Measurements from ENCODE around the gene IGFBP7.
"Not testable (repeated sequence)": the region's sequence is repeated elsewhere in the genome, so short reads cannot be mapped to it uniquely, and the experiment has no call there.

Gene IGFBP7

DNA sequence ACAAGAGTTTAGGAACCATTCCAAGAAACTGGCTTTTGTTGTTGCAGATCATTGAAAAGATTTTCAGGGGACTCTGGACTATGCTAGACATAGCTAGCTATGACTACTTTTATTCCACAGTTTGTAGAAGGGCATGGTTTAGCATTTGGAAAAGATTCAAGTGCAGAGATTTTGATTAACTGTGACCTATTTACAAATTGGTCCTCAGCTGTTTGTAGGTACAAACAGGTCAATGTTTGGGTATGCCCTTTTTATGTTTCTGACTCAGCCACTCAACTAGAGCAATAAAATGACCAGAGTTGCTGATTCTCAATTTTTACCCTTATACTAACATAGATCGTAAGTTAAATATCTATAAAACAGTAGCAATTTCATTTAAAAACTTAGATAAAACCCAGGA is 46.7 kb downstream of the IGFBP7 start:
- Histone ChIP-seq H3K4me1 (ENCODE audit: low read length) (no peaks in the 10 kb centered on the region), H3K27ac (ENCODE audit: low read length) (no peak overlapping the region), H3K9me3 (replicated peaks; ENCODE audit: insufficient read depth, low read length) (no peaks in the 10 kb centered on the region), H2AFZ (ENCODE audit: low read length) (no peak overlapping the region), H4K20me1 (ENCODE audit: insufficient read depth, low read length) (no peaks in the 10 kb centered on the region), H3K4me2 (ENCODE audit: low read depth, low read length) (no peak overlapping the region), H3K9me2 (replicated peaks; ENCODE audit: insufficient read depth, low read length) (no peaks in the 10 kb centered on the region), H3K27me3 (replicated peaks; ENCODE audit: insufficient read depth, low read length) (no peaks in the 10 kb centered on the region), H3K9ac (ENCODE audit: low read length) (no peak overlapping the region), H3K79me2 (ENCODE audit: low read length) (no peaks in the 10 kb centered on the region), H3F3A (ENCODE audit: insufficient read depth, low read length) (no peaks in the 10 kb centered on the region), H3K4me3 (ENCODE audit: low read length) (no peak overlapping the region), H3K36me3 (replicated peaks; ENCODE audit: insufficient read depth, low read length) (no peaks in the 10 kb centered on the region)
- DNase-seq, result no peak
- TF ChIP-seq, protein P1, sequence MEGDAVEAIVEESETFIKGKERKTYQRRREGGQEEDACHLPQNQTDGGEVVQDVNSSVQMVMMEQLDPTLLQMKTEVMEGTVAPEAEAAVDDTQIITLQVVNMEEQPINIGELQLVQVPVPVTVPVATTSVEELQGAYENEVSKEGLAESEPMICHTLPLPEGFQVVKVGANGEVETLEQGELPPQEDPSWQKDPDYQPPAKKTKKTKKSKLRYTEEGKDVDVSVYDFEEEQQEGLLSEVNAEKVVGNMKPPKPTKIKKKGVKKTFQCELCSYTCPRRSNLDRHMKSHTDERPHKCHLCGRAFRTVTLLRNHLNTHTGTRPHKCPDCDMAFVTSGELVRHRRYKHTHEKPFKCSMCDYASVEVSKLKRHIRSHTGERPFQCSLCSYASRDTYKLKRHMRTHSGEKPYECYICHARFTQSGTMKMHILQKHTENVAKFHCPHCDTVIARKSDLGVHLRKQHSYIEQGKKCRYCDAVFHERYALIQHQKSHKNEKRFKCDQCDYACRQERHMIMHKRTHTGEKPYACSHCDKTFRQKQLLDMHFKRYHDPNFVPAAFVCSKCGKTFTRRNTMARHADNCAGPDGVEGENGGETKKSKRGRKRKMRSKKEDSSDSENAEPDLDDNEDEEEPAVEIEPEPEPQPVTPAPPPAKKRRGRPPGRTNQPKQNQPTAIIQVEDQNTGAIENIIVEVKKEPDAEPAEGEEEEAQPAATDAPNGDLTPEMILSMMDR (IDR thresholded peaks at IDR 0.05; ENCODE audit: low read length), result no peak
- TF ChIP-seq EZH2phosphoT487 (IDR thresholded peaks at IDR 0.05; ENCODE audit: low read length) (no peak), EZH2 (optimal IDR thresholded peaks at IDR 0.05; ENCODE audit: low read depth, low read length) (no peak)

DNA sequence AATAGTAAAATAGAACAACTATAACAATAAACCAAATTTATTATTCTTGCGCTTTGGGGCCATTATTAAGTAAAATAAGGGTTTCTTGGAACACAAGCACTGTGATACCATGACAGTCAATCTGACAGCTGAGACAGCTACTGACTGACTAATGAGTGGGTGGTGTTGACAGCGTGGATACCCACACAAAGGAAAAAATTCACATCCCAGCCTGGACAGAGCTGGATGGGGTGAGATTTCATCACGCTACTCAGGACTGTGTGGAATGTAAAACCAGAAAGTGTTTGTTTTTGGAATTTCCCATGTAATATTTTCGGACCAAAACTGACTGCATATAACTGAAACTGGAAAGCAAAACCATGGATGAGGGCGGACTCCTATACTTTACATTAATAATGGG is 48.8 kb downstream of the IGFBP7 start:
- H3F3A ChIP-seq (ENCODE audit: insufficient read depth, low read length), result no peaks in the 10 kb centered on the region
- no peaks in the 10 kb centered on the region for H3K79me2 ChIP-seq (ENCODE audit: low read length)
- H3K36me3 ChIP-seq (replicated peaks; ENCODE audit: insufficient read depth, low read length), result no peaks in the 10 kb centered on the region
- TF ChIP-seq, protein P1 (IDR thresholded peaks at IDR 0.05; ENCODE audit: low read length), result no peak
- TF ChIP-seq EZH2phosphoT487 (IDR thresholded peaks at IDR 0.05; ENCODE audit: low read length) (no peak), EZH2 (optimal IDR thresholded peaks at IDR 0.05; ENCODE audit: low read depth, low read length) (no peak)
- no peaks in the 10 kb centered on the region for H3K4me1 ChIP-seq (ENCODE audit: low read length)
- no peaks in the 10 kb centered on the region for H3K9me3 ChIP-seq (replicated peaks; ENCODE audit: insufficient read depth, low read length)
- H3K9me2 ChIP-seq (replicated peaks; ENCODE audit: insufficient read depth, low read length), result no peaks in the 10 kb centered on the region
- no peak overlapping the region for H3K27ac ChIP-seq (ENCODE audit: low read length)
- no peak overlapping the region for H3K9ac ChIP-seq (ENCODE audit: low read length)
- no peak overlapping the region for H3K4me2 ChIP-seq (ENCODE audit: low read depth, low read length)
- no peaks in the 10 kb centered on the region for H4K20me1 ChIP-seq (ENCODE audit: insufficient read depth, low read length)
- no peak for DNase-seq
- H2AFZ ChIP-seq (ENCODE audit: low read length), result no peak overlapping the region
- H3K4me3 ChIP-seq (ENCODE audit: low read length), result no peak overlapping the region
- H3K27me3 ChIP-seq (replicated peaks; ENCODE audit: insufficient read depth, low read length), result no peaks in the 10 kb centered on the region

DNA sequence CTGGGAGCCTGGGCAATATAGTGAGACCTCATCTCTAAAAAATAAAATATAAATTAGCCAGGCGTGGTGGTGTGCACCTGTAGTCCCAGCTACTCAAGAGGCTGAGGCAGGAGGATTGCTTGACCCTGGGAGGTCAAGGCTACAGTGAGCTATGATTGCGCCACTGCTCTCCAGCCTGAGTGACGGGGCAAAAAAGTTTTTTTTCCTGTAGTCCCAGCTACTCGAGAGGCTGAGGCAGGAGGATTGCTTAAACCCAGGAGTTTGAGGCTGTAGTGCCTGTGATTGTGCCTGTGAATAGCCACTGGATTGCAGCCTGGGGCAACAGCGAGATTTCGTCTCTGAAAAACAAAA is 49.5 kb downstream of the IGFBP7 start:
- H3K27me3 ChIP-seq (replicated peaks; ENCODE audit: insufficient read depth, low read length); H3F3A ChIP-seq (ENCODE audit: insufficient read depth, low read length); H3K79me2 ChIP-seq (ENCODE audit: low read length); H3K4me1 ChIP-seq (ENCODE audit: low read length); H4K20me1 ChIP-seq (ENCODE audit: insufficient read depth, low read length); DNase-seq; H3K27ac ChIP-seq (ENCODE audit: low read length); H3K9me2 ChIP-seq (replicated peaks; ENCODE audit: insufficient read depth, low read length); H3K9ac ChIP-seq (ENCODE audit: low read length); H3K9me3 ChIP-seq (replicated peaks; ENCODE audit: insufficient read depth, low read length); H3K4me3 ChIP-seq (ENCODE audit: low read length); H3K36me3 ChIP-seq (replicated peaks; ENCODE audit: insufficient read depth, low read length); H3K4me2 ChIP-seq (ENCODE audit: low read depth, low read length); H2AFZ ChIP-seq (ENCODE audit: low read length): not testable (repeated sequence)

DNA sequence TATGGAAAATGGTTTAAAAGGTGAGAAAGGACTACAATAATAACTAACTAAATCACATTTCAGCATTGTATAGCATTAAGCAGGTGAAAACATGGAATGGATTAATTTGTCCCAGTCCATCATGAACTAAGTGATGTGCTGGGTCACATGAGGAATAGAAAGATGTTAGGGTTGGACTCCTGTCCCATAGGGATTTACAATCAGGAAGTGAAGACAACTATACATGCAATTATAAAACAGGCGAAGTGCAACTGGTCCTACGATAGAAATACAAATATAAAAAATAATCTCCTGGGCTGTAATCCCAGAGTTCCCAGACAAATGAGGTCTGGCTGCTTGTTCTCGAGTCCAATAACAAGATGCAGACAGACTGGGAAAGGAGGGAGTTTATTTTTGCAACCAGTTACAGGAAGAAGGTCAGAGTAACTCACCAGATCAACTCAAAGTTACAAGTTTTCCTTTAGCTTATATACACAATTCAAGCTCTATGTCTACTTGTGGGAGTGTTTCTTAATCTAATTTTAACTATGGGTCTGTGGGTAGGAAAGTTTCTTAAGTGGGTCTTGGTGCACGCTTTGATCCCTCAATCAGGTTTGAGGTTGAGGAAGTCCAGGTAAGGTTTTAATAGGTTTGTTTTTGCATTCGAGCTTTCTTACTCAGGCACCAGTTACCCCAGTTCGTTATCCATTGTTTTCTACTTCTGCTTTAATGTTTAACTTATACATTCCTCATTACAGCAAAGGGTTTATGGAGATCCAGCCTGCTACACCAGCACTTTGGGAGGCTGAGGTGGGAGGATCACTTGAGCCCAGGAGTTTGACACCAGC is 50.1 kb downstream of the IGFBP7 start:
- no peak overlapping the region for H3K4me2 ChIP-seq (ENCODE audit: low read depth, low read length)

More for the DNA sequence above, 50.1 kb downstream of the IGFBP7 start:
- H3K4me3 ChIP-seq (ENCODE audit: low read length), result no peak overlapping the region
- no peaks in the 10 kb centered on the region for H3K4me1 ChIP-seq (ENCODE audit: low read length)
- H3F3A ChIP-seq (ENCODE audit: insufficient read depth, low read length), result no peaks in the 10 kb centered on the region
- H2AFZ ChIP-seq (ENCODE audit: low read length), result no peak overlapping the region
- H3K79me2 ChIP-seq (ENCODE audit: low read length), result no peaks in the 10 kb centered on the region
- no peaks in the 10 kb centered on the region for H4K20me1 ChIP-seq (ENCODE audit: insufficient read depth, low read length)
- H3K9ac ChIP-seq (ENCODE audit: low read length), result no peak overlapping the region
- no peaks in the 10 kb centered on the region for H3K27me3 ChIP-seq (replicated peaks; ENCODE audit: insufficient read depth, low read length)
- H3K27ac ChIP-seq (ENCODE audit: low read length), result no peak overlapping the region
- H3K9me3 ChIP-seq (replicated peaks; ENCODE audit: insufficient read depth, low read length), result no peaks in the 10 kb centered on the region
- no peaks in the 10 kb centered on the region for H3K9me2 ChIP-seq (replicated peaks; ENCODE audit: insufficient read depth, low read length)
- no peak for DNase-seq
- TF ChIP-seq EZH2 (optimal IDR thresholded peaks at IDR 0.05; ENCODE audit: low read depth, low read length) (no peak), EZH2phosphoT487 (IDR thresholded peaks at IDR 0.05; ENCODE audit: low read length) (no peak)
- TF ChIP-seq, protein P1 (IDR thresholded peaks at IDR 0.05; ENCODE audit: low read length), result no peak
- no peaks in the 10 kb centered on the region for H3K36me3 ChIP-seq (replicated peaks; ENCODE audit: insufficient read depth, low read length)

All from MM.1S (cell line).